ENCODE results near the gene PTGER3.

Gene PTGER3

GRCh38 chr1:71049951-71050598, 2.5 kb upstream of the PTGER3 start:
- peak; percentile 42 for DNase-seq (ENCODE audit: extremely low read depth, low read depth)
- peak; percentile 72 for TF ChIP-seq CTCF (IDR thresholded peaks at IDR 0.05; ENCODE audit: low read depth, low read length)

- no peak for TF ChIP-seq CTCF (IDR thresholded peaks at IDR 0.05; ENCODE audit: low read depth, low read length)
- DNase-seq (ENCODE audit: extremely low read depth, low read depth) = no peak
Observed at GRCh38 chr1:71046891-71047634, 553 bp downstream of the PTGER3 start.

GRCh38 chr1:71045463-71046028, 2.1 kb downstream of the PTGER3 start:
- TF ChIP-seq CTCF (IDR thresholded peaks at IDR 0.05; ENCODE audit: low read depth, low read length) = no peak
- DNase-seq (ENCODE audit: extremely low read depth, low read depth) = no peak

GRCh38 chr1:71044833-71045232, 2.8 kb downstream of the PTGER3 start:
- DNase-seq (ENCODE audit: extremely low read depth, low read depth) = no peak
- no peak for TF ChIP-seq CTCF (IDR thresholded peaks at IDR 0.05; ENCODE audit: low read depth, low read length)

GRCh38 chr1:71043065-71043464, 4.6 kb downstream of the PTGER3 start:
- DNase-seq (ENCODE audit: extremely low read depth, low read depth) = no peak
- TF ChIP-seq CTCF (IDR thresholded peaks at IDR 0.05; ENCODE audit: low read depth, low read length) = no peak

- TF ChIP-seq CTCF (IDR thresholded peaks at IDR 0.05; ENCODE audit: low read depth, low read length) = no peak
- DNase-seq (ENCODE audit: extremely low read depth, low read depth) = no peak
Observed at GRCh38 chr1:71041806-71042205, 5.8 kb downstream of the PTGER3 start.

GRCh38 chr1:71039661-71040262, 7.9 kb downstream of the PTGER3 start:
- DNase-seq (ENCODE audit: extremely low read depth, low read depth) = no peak
- no peak for TF ChIP-seq CTCF (IDR thresholded peaks at IDR 0.05; ENCODE audit: low read depth, low read length)

Measured in AG09319 (cell line).